Measurements from ENCODE around the gene RGS19.
A peak's percentile ranks its signal among the peaks of the same experiment; 100 is the strongest.

RGS19 gene

GRCh38 chr20:64065062-64065973 is 14.0 kb downstream of the RGS19 start:
- DNase-seq (ENCODE audit: extremely low read depth in 1 of 2, low read depth in 1 of 2), result no peak

GRCh38 chr20:64064145-64064698 is 15.1 kb downstream of the RGS19 start:
- no peak for DNase-seq (ENCODE audit: extremely low read depth in 1 of 2, low read depth in 1 of 2)

- DNase-seq (ENCODE audit: extremely low read depth in 1 of 2, low read depth in 1 of 2), result no peak
Observed at GRCh38 chr20:64063389-64064144, 15.8 kb downstream of the RGS19 start.

- peak; percentile 79 to 91 for DNase-seq (ENCODE audit: extremely low read depth in 1 of 2, low read depth in 1 of 2)
Observed at GRCh38 chr20:64062596-64063388, 16.5 kb downstream of the RGS19 start, which contains the start of gene TCEA2. Gene TCEA2 (plus strand): TSS chr20:64063198. CDS start chr20:64063313, 115 bp downstream.

GRCh38 chr20:64062276-64062595 is 17.1 kb downstream of the RGS19 start:
- DNase-seq (ENCODE audit: extremely low read depth in 1 of 2, low read depth in 1 of 2), result no peak

GRCh38 chr20:64058536-64058935 is 20.8 kb downstream of the RGS19 start:
- DNase-seq (ENCODE audit: extremely low read depth in 1 of 2, low read depth in 1 of 2), result no peak

GRCh38 chr20:64057628-64058498 is 21.5 kb downstream of the RGS19 start:
- DNase-seq (ENCODE audit: extremely low read depth in 1 of 2, low read depth in 1 of 2), result peak; percentile 52 to 75

- DNase-seq (ENCODE audit: extremely low read depth in 1 of 2, low read depth in 1 of 2), result no peak
Observed at GRCh38 chr20:64056889-64057627, 22.3 kb downstream of the RGS19 start.

- no peak for DNase-seq (ENCODE audit: extremely low read depth in 1 of 2, low read depth in 1 of 2)
Observed at GRCh38 chr20:64056639-64056888, 22.8 kb downstream of the RGS19 start.

GRCh38 chr20:64055893-64056638 is 23.3 kb downstream of the RGS19 start:
- DNase-seq (ENCODE audit: extremely low read depth in 1 of 2, low read depth in 1 of 2), result no peak

- DNase-seq (ENCODE audit: extremely low read depth in 1 of 2, low read depth in 1 of 2), result no peak
Observed at GRCh38 chr20:64055396-64055892, 23.9 kb downstream of the RGS19 start.

GRCh38 chr20:64053841-64054661 is 25.3 kb downstream of the RGS19 start:
- DNase-seq (ENCODE audit: extremely low read depth in 1 of 2, low read depth in 1 of 2), result no peak

- DNase-seq (ENCODE audit: extremely low read depth in 1 of 2, low read depth in 1 of 2), result no peak
Observed at GRCh38 chr20:64052987-64053840, 26.1 kb downstream of the RGS19 start.

- DNase-seq (ENCODE audit: extremely low read depth in 1 of 2, low read depth in 1 of 2), result no peak
Observed at GRCh38 chr20:64052326-64052722, 27.0 kb downstream of the RGS19 start.

GRCh38 chr20:64051561-64052325 is 27.6 kb downstream of the RGS19 start:
- DNase-seq (ENCODE audit: extremely low read depth in 1 of 2, low read depth in 1 of 2), result no peak

- DNase-seq (ENCODE audit: extremely low read depth in 1 of 2, low read depth in 1 of 2), result no peak
Observed at GRCh38 chr20:64051033-64051452, 28.3 kb downstream of the RGS19 start.
